ENCODE results near the gene UBAP2L. TPM values are rescaled to one million over a fixed set of nuclear protein-coding genes. Genes with fewer than 3 reads are reported as not detected.
"Not testable (repeated sequence)": the region's sequence is repeated elsewhere in the genome, so short reads cannot be mapped to it uniquely, and the experiment has no call there.

Gene UBAP2L
- total RNA-seq, 1 donor from 2014 or later, result 101 TPM

DNA sequence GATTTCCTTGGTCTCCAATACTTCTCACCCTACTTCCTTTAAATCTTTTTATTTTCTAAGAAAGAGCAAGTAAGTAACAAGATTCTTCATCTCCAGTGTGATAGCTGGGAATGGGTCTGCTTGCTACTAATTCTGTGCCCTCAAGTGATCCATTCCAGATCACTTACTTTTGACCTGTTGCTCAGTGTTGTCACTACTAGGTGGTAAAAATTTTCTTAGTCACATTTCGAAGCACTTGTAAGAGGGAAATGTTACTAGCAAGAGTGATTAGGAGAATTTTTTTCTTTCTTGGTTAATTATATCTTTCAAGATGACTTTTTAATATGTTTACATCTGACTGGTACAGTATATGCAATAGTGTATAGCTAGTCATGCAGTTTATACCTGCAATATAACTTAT, 2.2 kb downstream of the UBAP2L start:
- H3K4me3 ChIP-seq, result peak overlapping the region; percentile 87
- intact Hi-C loops (cut with micrococcal nuclease), result no loop called here
- peaks cover 40% of the 10 kb centered on the region for H3K36me3 ChIP-seq
- H3K9me3 ChIP-seq (replicated peaks), result no peaks in the 10 kb centered on the region
- TF ChIP-seq, protein P1, sequence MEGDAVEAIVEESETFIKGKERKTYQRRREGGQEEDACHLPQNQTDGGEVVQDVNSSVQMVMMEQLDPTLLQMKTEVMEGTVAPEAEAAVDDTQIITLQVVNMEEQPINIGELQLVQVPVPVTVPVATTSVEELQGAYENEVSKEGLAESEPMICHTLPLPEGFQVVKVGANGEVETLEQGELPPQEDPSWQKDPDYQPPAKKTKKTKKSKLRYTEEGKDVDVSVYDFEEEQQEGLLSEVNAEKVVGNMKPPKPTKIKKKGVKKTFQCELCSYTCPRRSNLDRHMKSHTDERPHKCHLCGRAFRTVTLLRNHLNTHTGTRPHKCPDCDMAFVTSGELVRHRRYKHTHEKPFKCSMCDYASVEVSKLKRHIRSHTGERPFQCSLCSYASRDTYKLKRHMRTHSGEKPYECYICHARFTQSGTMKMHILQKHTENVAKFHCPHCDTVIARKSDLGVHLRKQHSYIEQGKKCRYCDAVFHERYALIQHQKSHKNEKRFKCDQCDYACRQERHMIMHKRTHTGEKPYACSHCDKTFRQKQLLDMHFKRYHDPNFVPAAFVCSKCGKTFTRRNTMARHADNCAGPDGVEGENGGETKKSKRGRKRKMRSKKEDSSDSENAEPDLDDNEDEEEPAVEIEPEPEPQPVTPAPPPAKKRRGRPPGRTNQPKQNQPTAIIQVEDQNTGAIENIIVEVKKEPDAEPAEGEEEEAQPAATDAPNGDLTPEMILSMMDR (IDR thresholded peaks at IDR 0.05; ENCODE audit: borderline replicate concordance), result no peak
- H3K27ac ChIP-seq (replicated peaks), result peak overlapping the region; percentile 2
- no peak for DNase-seq
- peaks cover 77% of the 10 kb centered on the region for H3K4me1 ChIP-seq
- no peaks in the 10 kb centered on the region for H3K27me3 ChIP-seq (ENCODE audit: low read depth)

DNA sequence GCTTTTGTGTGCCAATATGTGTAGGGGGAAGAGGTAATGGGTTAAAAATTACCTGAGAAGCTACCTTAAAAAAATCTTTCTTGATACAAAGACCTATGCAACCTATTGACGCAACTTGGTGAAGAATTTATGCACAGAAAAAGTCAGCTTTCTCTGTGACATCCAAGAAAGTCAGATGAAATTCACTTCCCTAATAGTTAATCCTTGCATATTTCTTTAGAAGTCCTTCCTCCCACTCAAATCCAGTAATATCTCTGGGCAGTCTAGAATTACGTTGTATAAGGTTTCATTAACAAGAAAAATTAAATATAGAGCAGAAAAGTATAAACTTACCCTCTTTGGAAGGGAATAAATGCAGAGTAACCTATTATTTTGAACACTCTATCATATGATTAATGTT, 2.9 kb downstream of the UBAP2L start:
- Histone ChIP-seq H3K27ac (replicated peaks) (peak overlapping the region; percentile 27), H3K4me1 (peaks cover 70% of the 10 kb centered on the region)
- intact Hi-C loops (cut with micrococcal nuclease), result no loop called here

DNA sequence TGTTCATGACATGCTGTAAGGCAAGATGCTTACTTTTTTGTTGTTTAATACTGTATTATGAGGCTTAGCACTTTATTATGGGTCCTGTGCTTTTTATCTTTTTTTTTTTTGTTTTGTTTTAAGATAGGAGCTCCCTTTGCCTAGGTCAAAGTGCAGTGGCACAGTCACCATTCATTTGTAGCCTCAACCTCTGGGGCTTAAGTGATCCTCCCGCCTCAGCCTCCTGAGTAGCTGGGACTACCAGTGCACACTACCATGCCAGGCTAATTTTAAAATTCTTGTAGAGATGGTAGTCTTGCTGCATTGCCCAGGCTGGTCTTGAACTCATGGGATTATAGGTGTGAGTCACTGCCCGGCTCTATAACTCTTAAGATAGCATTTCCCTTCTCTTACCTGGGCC, 4.6 kb downstream of the UBAP2L start:
- no peaks in the 10 kb centered on the region for H3K9me3 ChIP-seq (replicated peaks)
- no peak overlapping the region for H3K4me3 ChIP-seq
- no peak overlapping the region for H3K27ac ChIP-seq (replicated peaks)
- peaks cover 53% of the 10 kb centered on the region for H3K36me3 ChIP-seq
- H3K27me3 ChIP-seq (ENCODE audit: low read depth), result no peaks in the 10 kb centered on the region
- TF ChIP-seq, protein P1 (IDR thresholded peaks at IDR 0.05; ENCODE audit: borderline replicate concordance), result no peak
- DNase-seq, result no peak
- intact Hi-C loops (cut with micrococcal nuclease), result no loop called here
- H3K4me1 ChIP-seq, result peaks cover 53% of the 10 kb centered on the region

More for the DNA sequence above, 2.9 kb downstream of the UBAP2L start:
- TF ChIP-seq, protein P1 (IDR thresholded peaks at IDR 0.05; ENCODE audit: borderline replicate concordance), result no peak
- no peaks in the 10 kb centered on the region for H3K9me3 ChIP-seq (replicated peaks)
- DNase-seq, result no peak
- H3K27me3 ChIP-seq (ENCODE audit: low read depth), result no peaks in the 10 kb centered on the region
- no peak overlapping the region for H3K4me3 ChIP-seq
- H3K36me3 ChIP-seq, result peaks cover 40% of the 10 kb centered on the region

DNA sequence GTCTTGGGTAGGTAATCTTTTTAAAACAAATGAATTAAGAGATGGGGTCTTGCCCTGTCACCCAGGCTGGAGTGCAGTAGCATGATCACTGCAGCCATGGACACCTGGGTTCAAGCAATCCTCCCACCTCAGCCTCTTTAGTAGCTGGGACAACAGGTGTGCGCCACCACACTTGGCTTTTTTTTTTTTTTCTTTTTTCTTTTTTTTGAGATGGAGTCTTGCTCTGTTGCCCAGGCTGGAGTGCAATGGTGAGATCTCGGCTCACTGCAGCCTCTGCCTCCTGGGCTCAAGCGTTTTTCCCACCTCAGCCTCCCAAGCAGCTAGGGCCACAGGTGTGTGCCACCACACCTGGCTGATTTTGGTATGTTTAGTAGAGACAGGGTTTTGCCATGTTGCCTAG, 10.4 kb downstream of the UBAP2L start:
- intact Hi-C loops (cut with micrococcal nuclease); H3K27ac ChIP-seq (replicated peaks); H3K9me3 ChIP-seq (replicated peaks); H3K27me3 ChIP-seq (ENCODE audit: low read depth); H3K4me1 ChIP-seq; DNase-seq; H3K4me3 ChIP-seq: not testable (repeated sequence)
- peaks cover 94% of the 10 kb centered on the region for H3K36me3 ChIP-seq

DNA sequence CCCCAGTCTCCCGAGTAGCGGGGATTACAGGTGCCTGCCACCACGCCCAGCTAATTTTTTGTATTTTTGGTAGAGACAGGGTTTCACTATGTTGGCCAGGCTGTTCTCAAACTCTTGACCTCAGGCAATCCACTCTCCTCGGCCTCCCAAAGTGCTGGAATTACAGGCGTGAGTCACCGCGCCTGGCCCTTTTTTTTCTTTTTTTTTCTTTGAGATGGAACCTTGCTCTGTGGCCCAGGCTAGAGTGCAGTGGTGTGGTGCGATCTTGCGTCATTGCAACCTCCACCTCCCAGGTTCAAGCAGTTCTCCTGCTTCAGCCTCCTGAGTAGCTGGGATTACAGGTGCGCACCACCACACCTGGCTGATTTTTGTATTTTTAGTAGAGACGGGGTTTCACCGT, 12.4 kb downstream of the UBAP2L start:
- H3K27me3 ChIP-seq (ENCODE audit: low read depth); DNase-seq; H3K4me3 ChIP-seq; H3K9me3 ChIP-seq (replicated peaks); H3K27ac ChIP-seq (replicated peaks); H3K4me1 ChIP-seq; intact Hi-C loops (cut with micrococcal nuclease): not testable (repeated sequence)
- peaks cover 94% of the 10 kb centered on the region for H3K36me3 ChIP-seq

DNA sequence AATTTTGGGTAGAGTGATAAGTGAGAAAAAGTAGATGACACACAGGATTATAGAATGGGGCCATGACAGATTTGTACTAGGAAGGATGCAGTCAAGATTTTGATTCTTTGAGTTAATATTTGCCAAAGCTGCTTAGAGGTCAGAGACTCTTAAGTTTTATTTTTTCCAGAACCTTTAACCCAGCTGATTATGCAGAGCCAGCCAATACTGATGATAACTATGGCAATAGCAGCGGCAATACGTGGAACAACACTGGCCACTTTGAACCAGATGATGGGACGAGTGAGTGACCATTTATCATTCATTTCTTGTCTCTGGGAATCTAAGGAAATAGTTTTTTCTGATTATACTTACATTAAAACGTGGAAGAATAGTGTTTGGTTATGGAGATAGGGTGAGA, 16.1 kb downstream of the UBAP2L start:
- no peak overlapping the region for H3K27ac ChIP-seq (replicated peaks)
- intact Hi-C loops (cut with micrococcal nuclease), result no loop called here
- DNase-seq, result no peak
- no peaks in the 10 kb centered on the region for H3K9me3 ChIP-seq (replicated peaks)
- H3K4me3 ChIP-seq, result no peak overlapping the region
- no peaks in the 10 kb centered on the region for H3K27me3 ChIP-seq (ENCODE audit: low read depth)
- H3K4me1 ChIP-seq, result peaks cover 10% of the 10 kb centered on the region
- TF ChIP-seq, protein P1 (IDR thresholded peaks at IDR 0.05; ENCODE audit: borderline replicate concordance), result no peak
- H3K36me3 ChIP-seq, result peaks cover 97% of the 10 kb centered on the region

DNA sequence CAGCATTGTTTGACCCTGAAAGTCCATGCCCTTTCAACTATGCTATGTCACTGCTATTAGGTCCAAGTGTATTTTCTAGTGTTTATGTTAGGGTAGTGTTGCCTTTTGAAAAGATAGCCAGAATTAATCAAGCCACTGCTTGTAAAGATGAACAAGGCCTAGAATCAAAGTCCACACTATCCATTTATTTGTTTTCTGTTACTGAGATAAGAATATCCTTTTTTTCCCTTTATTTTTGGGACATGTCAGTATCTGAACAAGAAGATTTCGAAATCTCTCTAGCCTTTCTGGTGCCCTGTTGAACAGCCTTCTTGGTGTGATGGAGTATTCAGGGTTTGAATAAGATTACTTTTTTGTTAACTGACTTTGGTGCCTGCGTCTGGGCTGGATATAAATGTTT, 16.7 kb downstream of the UBAP2L start:
- no peaks in the 10 kb centered on the region for H3K27me3 ChIP-seq (ENCODE audit: low read depth)
- peaks cover 10% of the 10 kb centered on the region for H3K4me1 ChIP-seq
- intact Hi-C loops (cut with micrococcal nuclease), result no loop called here
- H3K4me3 ChIP-seq, result no peak overlapping the region
- H3K27ac ChIP-seq (replicated peaks), result no peak overlapping the region
- TF ChIP-seq, protein P1 (IDR thresholded peaks at IDR 0.05; ENCODE audit: borderline replicate concordance), result no peak
- DNase-seq, result no peak
- peaks cover 97% of the 10 kb centered on the region for H3K36me3 ChIP-seq
- H3K9me3 ChIP-seq (replicated peaks), result no peaks in the 10 kb centered on the region

All from left ventricle myocardium inferior (tissue), 1 donor.